Spleen (tissue), 11 donors: Measurements from ENCODE around the gene SUPT6H. TPM values are rescaled to one million over a fixed set of nuclear protein-coding genes. Genes with fewer than 3 reads are reported as not detected.
"Not testable (repeated sequence)": the region's sequence is repeated elsewhere in the genome, so short reads cannot be mapped to it uniquely, and the experiment has no call there.

ENCODE experiments used
- DNase-seq: peaks from one replicate; pipeline ENCODE4 v3.0.0-alpha.2; 2020
- H3K27ac ChIP-seq, 8 donors: fragments of 200-600 bp; sonication (generic) in 7 of 8; 1 replicate in 4 of 8; 2 replicates in 4 of 8; pipeline versions ENCODE4 v1.5.0 to v1.8.0; 2016 to 2021; ENCODE audit warnings: inconsistent platforms in 4 of 8, mild to moderate bottlenecking in 4 of 8, moderate library complexity in 1 of 8
- H3K27me3 ChIP-seq, 7 donors: fragments of 200-600 bp; sonication (generic) in 6 of 7; replicated peaks in 1 of 7; 1 replicate in 4 of 7; 2 replicates in 3 of 7; pipeline versions ENCODE4 v1.5.0 to v1.8.0; 2016 to 2021; ENCODE audit warnings: inconsistent platforms in 3 of 7, mild to moderate bottlenecking in 1 of 7
- H3K36me3 ChIP-seq, 6 donors: fragments of 200-600 bp; sonication (generic) in 5 of 6; 1 replicate in 4 of 6; 2 replicates in 2 of 6; pipeline versions ENCODE4 v1.5.0 to v1.8.0; 2016 to 2021; ENCODE audit warnings: inconsistent platforms in 2 of 6
- H3K4me1 ChIP-seq, 6 donors: fragments of 200-600 bp; sonication (generic) in 5 of 6; 1 replicate in 3 of 6; 2 replicates in 3 of 6; pipeline versions ENCODE4 v1.5.0 to v1.8.0; 2016 to 2021; ENCODE audit warnings: inconsistent platforms in 3 of 6
- H3K4me3 ChIP-seq, 8 donors: fragments of 200-600 bp; sonication (generic) in 7 of 8; 1 replicate in 4 of 8; 2 replicates in 4 of 8; pipeline versions ENCODE4 v1.5.0 to v1.8.0; 2016 to 2021; ENCODE audit warnings: inconsistent platforms in 4 of 8, mild to moderate bottlenecking in 4 of 8, moderate library complexity in 2 of 8
- H3K9me3 ChIP-seq, 8 donors: fragments of 200-600 bp; sonication (generic) in 7 of 8; 1 replicate in 4 of 8; 2 replicates in 4 of 8; pipeline versions ENCODE4 v1.5.0 to v1.8.0; 2016 to 2021; ENCODE audit warnings: inconsistent platforms in 4 of 8
- POLR2A ChIP-seq, 3 donors: fragments of 450-650 bp; IDR thresholded peaks; one replicate each; pipeline ENCODE4 v1.5.1; 2017; ENCODE audit warnings: antibody characterized with exemption in 3 of 3, mild to moderate bottlenecking in 1 of 3
- POLR2AphosphoS5 ChIP-seq, 3 donors: sonication (generic); formaldehyde crosslinking; IDR thresholded peaks; one replicate each; pipeline ENCODE4 v1.5.1; 2017; ENCODE audit warnings: antibody characterized with exemption in 3 of 3
- WGBS, 5 donors: extraction: QIAGEN DNeasy Blood & Tissue Kit in 3 of 5; methylation state at CpG; one replicate each; pipeline versions ENCODE4 v1.1.5 to v1.1.7; 2013 to 2018; 5-methylcytosine and 5-hydroxymethylcytosine counted together
- intact Hi-C: fragments of 100-400 bp; cut with DNase I; formaldehyde crosslinking; loops from one replicate; pipeline ENCODE4 v1.15.0; 2023; ENCODE audit warnings: low total_unique reads
- polyA plus RNA-seq, 3 donors: library from polyadenylated mRNA; stranded (reverse); fragments of 200-250 nt; gene quantifications; one replicate each; pipeline ENCODE4 v1.2.1, GENCODE V29; 2013
- total RNA-seq, 7 donors: library from RNA; depleted of rRNA in 3 of 7; stranded (reverse); fragments of >200 nt in 3 of 7; fragmentation: NEBNext Ultra II Directional in 4 of 7; extraction: Animal tissue kit (Norgen Biotek cat#: 25700) in 4 of 7; gene quantifications; one replicate each; pipeline versions ENCODE4 v1.1.0 to v1.2.1, GENCODE V29; 2016 to 2021
- TF ChIP-seq, protein P1 (sequence below), 11 experiments: fragments of 200-600 bp in 7 of 11; fragments of 450-650 bp in 4 of 11; sonication (generic) in 4 of 11; IDR thresholded peaks in 8 of 11; conservative IDR thresholded peaks in 3 of 11; 1 replicate in 7 of 11; 2 replicates in 4 of 11; pipeline versions ENCODE4 v1.4.0 to v1.8.0; 2016 to 2021; ENCODE audit warnings: antibody characterized with exemption in 11 of 11, inconsistent platforms in 4 of 11, mild to moderate bottlenecking in 1 of 11
- donor health status: healthy with polysubstance abuse.
- donor health status: DM: no; HTN: no; CAD: no; lungs with moderate emphysema.
- donor health status: DM: no; HTN: no; CAD: no.
- donor health status: Bipolar disorder and iron deficiency.
- donor health status: healthy.
- donor health status: DM: no; HTN: no; CAD: no.
- donor health status: DM: yes; HTN: yes; CAD: no.

Gene SUPT6H
- total and polyA plus RNA-seq, 10 donors: 11.6 to 91.2 (median 71.9) TPM

GRCh38 chr17:28646039-28646754 lies 15.8 kb upstream of the SUPT6H start:
- no peaks in the 10 kb centered on the region for H3K27me3 ChIP-seq

GRCh38 chr17:28648698-28649097 lies 13.3 kb upstream of the SUPT6H start:
- Histone ChIP-seq H3K9me3 (no peaks in the 10 kb centered on the region), H3K4me3 (no peak overlapping the region), H3K4me1 (peaks cover 22 to 39% (median 30%) of the 10 kb centered on the region in 6 donors), H3K27ac (no peak overlapping the region), H3K27me3 (no peaks in the 10 kb centered on the region), H3K36me3 (peaks cover 0 to 63% (median 33%) of the 10 kb centered on the region in 6 donors)
- no peak for DNase-seq
- intact Hi-C loops: no loop called here
- WGBS, 5 donors: 88 to 100% (median 98%) methylated on average over 2 of the region's 2 CpGs
- TF ChIP-seq, protein P1, sequence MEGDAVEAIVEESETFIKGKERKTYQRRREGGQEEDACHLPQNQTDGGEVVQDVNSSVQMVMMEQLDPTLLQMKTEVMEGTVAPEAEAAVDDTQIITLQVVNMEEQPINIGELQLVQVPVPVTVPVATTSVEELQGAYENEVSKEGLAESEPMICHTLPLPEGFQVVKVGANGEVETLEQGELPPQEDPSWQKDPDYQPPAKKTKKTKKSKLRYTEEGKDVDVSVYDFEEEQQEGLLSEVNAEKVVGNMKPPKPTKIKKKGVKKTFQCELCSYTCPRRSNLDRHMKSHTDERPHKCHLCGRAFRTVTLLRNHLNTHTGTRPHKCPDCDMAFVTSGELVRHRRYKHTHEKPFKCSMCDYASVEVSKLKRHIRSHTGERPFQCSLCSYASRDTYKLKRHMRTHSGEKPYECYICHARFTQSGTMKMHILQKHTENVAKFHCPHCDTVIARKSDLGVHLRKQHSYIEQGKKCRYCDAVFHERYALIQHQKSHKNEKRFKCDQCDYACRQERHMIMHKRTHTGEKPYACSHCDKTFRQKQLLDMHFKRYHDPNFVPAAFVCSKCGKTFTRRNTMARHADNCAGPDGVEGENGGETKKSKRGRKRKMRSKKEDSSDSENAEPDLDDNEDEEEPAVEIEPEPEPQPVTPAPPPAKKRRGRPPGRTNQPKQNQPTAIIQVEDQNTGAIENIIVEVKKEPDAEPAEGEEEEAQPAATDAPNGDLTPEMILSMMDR (IDR thresholded peaks at IDR 0.05 in 8 of 11, conservative IDR thresholded peaks at IDR 0.05 in 3 of 11): no peak
- TF ChIP-seq POLR2A (IDR thresholded peaks at IDR 0.05): no peak
- no peak for TF ChIP-seq POLR2AphosphoS5 (IDR thresholded peaks at IDR 0.05)

More at GRCh38 chr17:28646039-28646754, 15.8 kb upstream of the SUPT6H start:
- no peak for DNase-seq
- Histone ChIP-seq H3K27ac (peak overlapping the region; percentile 93 to 99 (median 96)), H3K4me3 (peak overlapping the region in 4 of 8 donors; percentile 6 to 97 (median 89)), H3K9me3 (no peaks in the 10 kb centered on the region), H3K4me1 (peaks cover 31 to 64% (median 51%) of the 10 kb centered on the region in 6 donors), H3K36me3 (peaks cover 2 to 62% (median 42%) of the 10 kb centered on the region in 6 donors)
- WGBS, 5 donors: 48 to 68% (median 52%) methylated on average over 12 of the region's 12 CpGs
- intact Hi-C loops: no loop called here
- TF ChIP-seq, protein P1 (IDR thresholded peaks at IDR 0.05 in 8 of 11, conservative IDR thresholded peaks at IDR 0.05 in 3 of 11): no peak
- TF ChIP-seq POLR2A (IDR thresholded peaks at IDR 0.05) (no peak), POLR2AphosphoS5 (IDR thresholded peaks at IDR 0.05) (no peak)

- Histone ChIP-seq H3K36me3 (peaks cover 0 to 100% (median 66%) of the 10 kb centered on the region in 6 donors), H3K27me3 (no peaks in the 10 kb centered on the region), H3K27ac (no peak overlapping the region), H3K9me3 (peaks cover 0 to 3% (median 0%) of the 10 kb centered on the region in 8 donors), H3K4me3 (no peak overlapping the region), H3K4me1 (peaks cover under 1 to 34% (median 5%) of the 10 kb centered on the region in 6 donors)
- no peak for DNase-seq
- intact Hi-C loops: no loop called here
- 87 to 96% (median 91%) methylated on average over 5 of the region's 5 CpGs for WGBS, 5 donors
- TF ChIP-seq POLR2AphosphoS5 (IDR thresholded peaks at IDR 0.05): no peak
- TF ChIP-seq POLR2A (IDR thresholded peaks at IDR 0.05): no peak
- TF ChIP-seq, protein P1 (IDR thresholded peaks at IDR 0.05 in 8 of 11, conservative IDR thresholded peaks at IDR 0.05 in 3 of 11): no peak
These were observed 6.8 kb upstream of the SUPT6H start for GRCh38 chr17:28655160-28655559.

- H3K36me3 ChIP-seq: peaks cover 0 to 77% (median 46%) of the 10 kb centered on the region in 6 donors
- intact Hi-C loops: no loop called here
- DNase-seq: no peak
- peaks cover 0 to 3% (median 0%) of the 10 kb centered on the region in 8 donors for H3K9me3 ChIP-seq
- 79 to 91% (median 82%) methylated on average over 5 of the region's 5 CpGs for WGBS, 5 donors
- H3K27me3 ChIP-seq: no peaks in the 10 kb centered on the region
- no peak overlapping the region for H3K4me3 ChIP-seq
- TF ChIP-seq POLR2A (IDR thresholded peaks at IDR 0.05): no peak
- TF ChIP-seq, protein P1 (IDR thresholded peaks at IDR 0.05 in 8 of 11, conservative IDR thresholded peaks at IDR 0.05 in 3 of 11): no peak
- TF ChIP-seq POLR2AphosphoS5 (IDR thresholded peaks at IDR 0.05): no peak
- peak overlapping the region in 1 of 8 donors; percentile 18 for H3K27ac ChIP-seq
- H3K4me1 ChIP-seq: peaks cover 14 to 53% (median 22%) of the 10 kb centered on the region in 6 donors
These were observed 4.2 kb upstream of the SUPT6H start for GRCh38 chr17:28657756-28658155.

- 83 to 93% (median 90%) methylated on average over 5 to 8 of the region's 8 CpGs for WGBS, 5 donors
- DNase-seq, H3K27me3 ChIP-seq, H3K4me3 ChIP-seq, intact Hi-C loops, H3K27ac ChIP-seq, H3K9me3 ChIP-seq: not testable (repeated sequence)
- peaks cover 20 to 59% (median 28%) of the 10 kb centered on the region in 6 donors for H3K4me1 ChIP-seq
- peaks cover 0 to 71% (median 46%) of the 10 kb centered on the region in 6 donors for H3K36me3 ChIP-seq
These were observed 3.7 kb upstream of the SUPT6H start for GRCh38 chr17:28658342-28658741.

- peaks cover 25 to 64% (median 33%) of the 10 kb centered on the region in 6 donors for H3K4me1 ChIP-seq
- DNase-seq, intact Hi-C loops: not testable (repeated sequence)
These were observed 3.1 kb upstream of the SUPT6H start for GRCh38 chr17:28658766-28659496.

More at GRCh38 chr17:28658766-28659496, 3.1 kb upstream of the SUPT6H start:
- not testable (repeated sequence) for H3K27ac ChIP-seq, H3K9me3 ChIP-seq, H3K27me3 ChIP-seq, H3K4me3 ChIP-seq
- 93 to 98% (median 97%) methylated on average over 20 to 46 of the region's 46 CpGs for WGBS, 5 donors
- H3K36me3 ChIP-seq: peaks cover 0 to 66% (median 43%) of the 10 kb centered on the region in 6 donors
